Left renal pelvis (tissue), 4 donors: Measurements from ENCODE around the gene CD81. TPM values are rescaled to one million over a fixed set of nuclear protein-coding genes. Genes with fewer than 3 reads are reported as not detected.
"Not testable (repeated sequence)": the region's sequence is repeated elsewhere in the genome, so short reads cannot be mapped to it uniquely, and the experiment has no call there.

Experiments
- DNase-seq, 4 donors: peaks; one replicate each; pipeline ENCODE4 v3.0.0-alpha.2; 2013; ENCODE audit warnings: low read depth in 4 of 4, low spot score in 3 of 4
- polyA plus RNA-seq, 4 donors: library from polyadenylated mRNA; unstranded; fragments of 120-200 nt; gene quantifications; one replicate each; pipeline ENCODE4 v1.2.1, GENCODE V29; 2013; ENCODE audit not compliant: insufficient read length in 4 of 4

CD81 gene
- 100 to 1,000 TPM; 571 to 870 (median 604) TPM for polyA plus RNA-seq

DNA sequence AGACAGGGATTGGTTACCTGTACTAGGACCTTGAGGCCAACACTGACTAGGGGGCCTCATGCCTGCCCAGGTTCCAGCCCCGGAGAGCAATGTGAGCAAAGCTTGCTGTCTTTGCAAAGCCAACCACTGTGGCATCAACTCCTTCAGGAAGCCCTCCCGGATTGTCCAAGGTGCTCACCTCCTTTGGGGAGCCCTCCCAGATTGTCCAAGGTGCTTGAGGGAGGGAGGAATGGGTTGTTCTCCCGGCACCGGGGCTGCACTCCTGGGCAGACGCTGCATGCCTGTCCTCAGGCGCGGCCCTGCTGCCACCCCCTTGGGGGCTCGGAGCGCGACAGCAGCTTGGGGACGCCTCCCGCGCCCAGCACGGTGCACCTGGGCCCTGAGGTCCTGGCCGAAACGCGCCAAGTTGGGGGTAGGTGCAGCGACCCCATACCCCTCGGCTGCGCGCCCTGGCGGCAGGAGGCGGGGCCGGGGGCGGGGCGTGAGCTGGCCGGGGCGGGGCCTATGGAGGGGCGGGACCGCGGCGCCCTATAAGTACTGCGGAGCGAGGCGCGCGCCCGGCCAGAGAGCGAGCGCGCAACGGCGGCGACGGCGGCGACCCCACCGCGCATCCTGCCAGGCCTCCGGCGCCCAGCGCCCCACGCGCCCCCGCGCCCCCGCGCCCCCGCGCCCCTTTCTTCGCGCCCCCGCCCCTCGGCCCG, at the start of gene CD81:
Gene CD81 (plus strand): TSS at position 560 of the 701 bp plus-strand sequence. CDS start 240 bp downstream, outside the sequence.
- no peak for DNase-seq

DNA sequence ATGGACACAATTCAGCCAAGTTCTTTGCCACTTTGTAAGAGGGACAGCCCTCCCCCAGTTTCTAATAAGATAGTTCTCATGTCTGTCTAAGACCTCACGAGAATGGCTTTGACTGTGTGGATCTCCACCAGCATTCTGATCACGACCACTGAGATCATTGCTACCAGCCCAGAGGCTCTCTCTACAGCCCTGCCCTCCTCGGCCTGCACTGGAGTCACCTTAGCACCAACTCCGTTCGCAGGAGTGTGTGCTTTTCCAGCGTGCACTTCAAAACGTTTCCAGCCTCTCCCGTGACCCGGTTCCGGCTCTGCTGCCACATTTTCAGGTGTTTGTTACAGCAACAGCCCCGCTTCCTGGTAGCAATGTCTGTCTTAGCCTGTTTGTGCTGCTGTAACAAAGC, 49.1 kb upstream of the CD81 start:
- DNase-seq: no peak

GRCh38 chr11:2328656-2329354, 48.3 kb upstream of the CD81 start:
- no peak for DNase-seq

- DNase-seq: no peak
Measured at GRCh38 chr11:2329551-2329950, 47.6 kb upstream of the CD81 start.

- DNase-seq: no peak
Measured at GRCh38 chr11:2330696-2331095, 46.4 kb upstream of the CD81 start.

GRCh38 chr11:2331404-2331803, 45.7 kb upstream of the CD81 start:
- DNase-seq: no peak

GRCh38 chr11:2332569-2332968, 44.5 kb upstream of the CD81 start:
- not testable (repeated sequence) for DNase-seq

DNA sequence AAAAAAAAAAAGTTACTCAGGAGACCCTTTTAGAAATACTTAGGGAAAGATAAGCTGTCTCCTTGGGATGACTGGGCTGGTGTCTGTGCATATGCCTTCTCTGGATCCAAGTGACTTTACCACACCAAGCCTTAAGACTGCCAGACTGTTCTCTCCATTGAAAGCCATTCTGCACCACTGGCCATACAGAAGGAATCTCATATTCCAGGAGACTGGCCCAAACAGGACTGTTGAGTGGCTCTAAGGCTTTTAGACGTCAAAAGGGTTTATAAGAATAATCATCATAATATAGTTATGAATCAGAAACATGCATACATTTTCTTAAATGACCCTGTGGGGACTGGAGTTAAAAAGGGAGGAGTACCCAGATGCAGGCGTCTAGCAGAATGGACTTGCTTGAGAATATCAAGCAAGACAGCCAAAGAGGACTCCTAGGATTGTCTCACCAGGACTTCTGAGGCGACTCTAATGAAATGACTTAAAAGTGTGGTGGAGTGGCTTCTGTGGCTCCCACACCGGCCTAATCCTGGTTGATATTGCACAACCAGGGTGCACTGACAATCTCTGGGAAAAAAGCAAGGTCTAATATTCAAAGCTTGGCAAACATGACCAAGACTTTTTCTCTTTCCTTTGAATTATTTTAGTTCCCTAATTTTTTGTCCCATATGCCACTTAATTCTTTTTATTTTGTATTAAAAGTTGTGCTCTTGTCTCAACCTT, 43.5 kb upstream of the CD81 start:
- not testable (repeated sequence) for DNase-seq

DNA sequence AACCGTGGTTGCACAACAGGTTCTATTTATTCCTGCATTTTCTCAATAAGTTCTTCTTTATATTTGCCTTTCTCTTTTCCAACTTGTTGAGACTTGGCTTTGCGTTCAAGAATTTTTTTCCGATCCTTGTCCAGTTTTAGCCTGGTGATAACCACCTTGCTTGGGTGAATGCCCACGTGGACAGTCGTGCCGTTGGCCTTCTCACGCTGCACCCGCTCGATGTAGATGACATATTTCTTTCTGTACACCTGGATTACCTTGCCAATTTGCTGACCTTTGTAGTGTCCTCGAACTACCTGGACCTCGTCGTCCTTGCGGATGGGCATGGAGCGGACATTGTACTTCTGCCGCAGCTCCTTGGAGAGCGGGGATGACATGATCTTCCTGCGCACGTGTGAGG, 41.8 kb upstream of the CD81 start:
- not testable (repeated sequence) for DNase-seq

DNA sequence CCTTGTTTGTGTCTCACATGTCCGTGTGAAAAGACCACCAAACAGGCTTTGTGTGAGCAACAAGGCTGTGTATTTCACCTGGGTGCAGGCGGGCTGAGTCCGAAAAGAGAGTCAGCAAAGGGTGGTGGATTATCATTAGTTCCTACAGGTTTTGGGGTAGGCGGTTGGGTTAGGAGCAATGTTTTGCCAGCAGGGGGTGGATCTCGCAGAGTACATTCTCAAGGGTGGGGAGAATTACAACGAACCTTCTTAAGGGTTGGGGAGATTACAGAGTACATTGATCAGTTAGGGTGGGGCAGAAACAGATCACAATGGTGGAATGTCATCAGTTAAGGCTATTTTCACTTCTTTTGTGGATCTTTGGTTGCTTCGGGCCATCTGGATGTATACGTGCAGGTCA, 38.4 kb upstream of the CD81 start:
- not testable (repeated sequence) for DNase-seq

DNA sequence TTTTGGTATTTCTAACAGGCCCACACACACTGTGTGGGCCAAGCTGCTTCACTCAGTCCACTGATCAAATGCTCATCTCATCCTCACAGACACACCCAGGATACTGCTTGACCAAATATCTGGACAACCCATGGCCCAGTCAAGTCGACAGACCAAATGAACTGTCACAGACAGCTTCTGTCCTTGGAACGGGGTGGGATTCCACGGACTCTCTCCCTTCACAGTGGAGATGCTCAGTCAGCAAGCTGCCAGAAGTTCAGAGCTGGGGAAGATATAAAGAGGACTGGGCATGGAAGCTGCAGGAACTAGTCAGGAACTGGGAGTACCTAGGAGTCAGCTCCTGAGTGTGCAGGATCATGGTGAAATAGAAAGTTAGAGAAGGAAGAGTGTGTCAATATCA, 34.6 kb upstream of the CD81 start:
- DNase-seq: no peak

DNA sequence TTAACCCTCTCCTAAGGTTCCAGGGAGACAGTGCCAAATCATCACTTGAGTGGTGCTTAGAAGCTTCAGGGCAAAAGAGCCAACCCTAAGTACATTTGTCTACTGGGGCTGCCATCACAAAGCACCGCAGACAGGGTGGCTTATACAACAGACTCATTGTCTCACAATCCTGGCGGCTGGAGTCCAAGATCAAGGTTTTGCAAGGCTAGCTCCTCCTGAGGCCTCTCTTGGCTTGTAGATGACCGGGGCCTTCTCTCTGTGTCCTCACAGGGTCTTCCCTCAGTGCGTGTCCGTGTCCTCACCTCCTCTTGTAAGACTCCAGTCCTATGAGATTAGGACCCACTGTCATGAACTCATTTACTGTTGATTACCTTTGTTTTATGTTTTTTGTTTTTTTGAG, 34.1 kb upstream of the CD81 start:
- no peak for DNase-seq

- no peak for DNase-seq
Measured at GRCh38 chr11:2343502-2343901, 33.6 kb upstream of the CD81 start.

DNA sequence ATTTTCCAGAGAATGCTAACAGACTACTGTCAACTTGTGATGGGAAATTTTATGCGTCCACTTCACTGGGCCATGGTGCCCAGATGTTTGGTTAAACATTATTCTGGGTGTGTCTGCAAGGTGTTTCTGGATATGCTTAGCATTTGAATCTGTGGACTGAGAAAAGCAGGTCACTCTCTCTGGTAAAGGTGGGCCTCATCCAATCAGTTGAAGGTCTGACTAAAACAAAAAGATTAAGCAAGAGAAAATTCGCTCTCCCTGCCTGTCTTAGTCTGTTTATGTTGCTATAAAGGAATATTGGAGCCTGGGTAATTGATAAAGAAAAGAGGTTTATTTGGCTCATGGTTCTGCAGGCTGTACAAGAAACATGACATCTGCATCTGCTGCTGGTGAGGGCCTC, 32.1 kb upstream of the CD81 start:
- no peak for DNase-seq

- DNase-seq: no peak
Measured at GRCh38 chr11:2346014-2346413, 31.1 kb upstream of the CD81 start.

- DNase-seq: no peak
Measured at GRCh38 chr11:2346586-2347307, 30.4 kb upstream of the CD81 start.

DNA sequence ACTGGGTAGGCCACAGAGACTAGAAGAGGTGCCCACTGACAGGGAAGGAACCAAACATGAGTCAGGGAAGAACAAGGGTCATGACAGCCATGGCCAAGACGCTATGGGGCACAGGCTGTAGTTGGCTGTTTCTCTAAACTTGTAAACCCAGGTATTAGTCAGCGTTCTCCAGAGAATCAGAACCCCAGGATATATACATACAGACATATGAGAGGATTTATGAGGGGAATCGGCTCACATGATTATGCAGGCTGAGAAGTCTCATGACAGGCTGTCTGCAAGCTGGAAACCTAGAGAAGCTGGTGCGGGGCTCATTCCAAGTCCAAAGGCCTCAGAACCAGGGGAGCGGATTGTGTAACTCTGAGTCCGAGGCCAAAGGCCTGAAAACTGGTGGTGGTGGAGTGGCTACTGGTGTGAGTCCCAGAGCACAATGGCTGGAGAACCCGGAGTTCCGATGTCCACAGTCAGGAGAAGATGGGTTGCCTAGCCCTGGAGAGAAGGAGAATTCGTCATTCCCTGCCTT, 29.7 kb upstream of the CD81 start:
- DNase-seq: no peak

DNA sequence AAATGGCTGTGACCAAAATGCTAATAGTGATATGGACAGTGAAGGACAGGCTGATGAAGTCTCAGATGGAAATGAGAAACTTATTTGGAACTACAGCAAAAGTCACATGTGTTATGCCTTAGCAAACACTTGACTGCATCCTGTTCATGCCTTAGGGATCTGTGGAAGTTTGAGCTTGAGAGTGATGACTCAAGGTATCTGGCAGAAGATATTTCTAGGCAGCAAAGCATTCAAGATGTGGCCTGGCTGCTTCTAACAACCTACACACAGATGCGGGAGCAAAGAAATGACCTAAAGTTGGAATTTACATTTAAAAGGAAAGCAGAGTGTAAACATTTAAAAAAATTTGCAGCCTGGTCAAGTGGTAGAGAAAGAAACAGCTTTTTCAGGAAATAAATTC, 28.1 kb upstream of the CD81 start:
- no peak for DNase-seq

DNA sequence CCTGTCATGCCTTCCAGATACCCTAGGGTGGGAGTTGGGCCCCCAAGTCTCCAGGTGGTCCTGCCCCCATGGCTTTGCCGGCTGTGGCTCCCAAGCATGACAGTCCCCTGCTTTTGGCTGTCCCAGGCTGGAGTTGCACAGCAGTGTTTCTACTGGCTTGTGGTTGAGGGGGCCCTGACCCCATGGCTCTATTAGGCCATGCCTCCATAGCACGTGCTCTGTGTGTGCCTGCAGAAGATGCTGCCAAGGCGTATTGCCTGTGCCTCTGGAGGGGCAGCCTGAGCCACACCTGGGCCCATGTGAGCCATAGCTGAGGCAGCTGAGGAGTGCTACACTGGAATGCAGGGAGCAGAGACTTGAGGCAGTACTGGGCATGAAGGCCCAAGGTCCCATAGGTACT, 25.4 kb upstream of the CD81 start:
- DNase-seq: no peak

DNA sequence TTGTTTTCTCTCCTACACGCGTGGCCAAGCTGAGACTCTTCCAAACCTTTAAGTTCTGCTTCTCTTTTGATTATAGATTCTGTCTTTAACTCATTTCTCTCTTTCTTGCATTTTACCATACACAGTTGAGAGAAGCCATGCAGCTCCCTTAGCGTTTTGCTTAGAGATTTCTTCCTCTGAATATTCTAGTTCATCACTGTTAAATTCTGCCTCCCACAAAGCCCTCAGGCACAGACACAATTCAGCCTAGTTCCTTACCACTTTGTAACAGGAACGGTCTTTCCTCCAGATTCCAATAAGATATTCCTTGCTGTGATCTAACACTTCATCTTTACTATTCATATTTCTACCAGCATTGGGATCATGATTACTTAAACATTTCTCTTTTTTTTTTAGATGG, 24.7 kb upstream of the CD81 start:
- no peak for DNase-seq
